HepG2 (cell line): ENCODE measurements around the gene TOM1L2. TPM values are rescaled to one million over a fixed set of nuclear protein-coding genes. Genes with fewer than 3 reads are reported as not detected.

Experiments used
- MIXL1 ChIP-seq: IDR thresholded peaks from 2 replicates; pipeline ENCODE4 v1.6.1; 2016
- PLSCR1 ChIP-seq: sonication (generic); formaldehyde crosslinking; IDR thresholded peaks from 2 replicates; pipeline ENCODE4 v1.5.0; 2020; ENCODE audit warnings: missing genetic modification reagents, mild to moderate bottlenecking, borderline replicate concordance
- SATB2 ChIP-seq: sonication (generic); formaldehyde crosslinking; IDR thresholded peaks from 2 replicates; pipeline ENCODE4 v1.5.0; 2020; ENCODE audit warnings: missing genetic modification reagents
- ZBED4 ChIP-seq: sonication (generic); formaldehyde crosslinking; IDR thresholded peaks from 2 replicates; pipeline ENCODE4 v1.4.0; 2020; ENCODE audit warnings: missing genetic modification reagents, borderline replicate concordance
- ZNF20 ChIP-seq: sonication (generic); formaldehyde crosslinking; IDR thresholded peaks from 2 replicates; pipeline ENCODE4 v1.4.0; 2020; ENCODE audit warnings: mild to moderate bottlenecking, moderate library complexity, missing genetic modification reagents
- ZNF34 ChIP-seq: sonication (generic); formaldehyde crosslinking; IDR thresholded peaks from 2 replicates; pipeline ENCODE4 v1.4.0; 2020; ENCODE audit warnings: mild to moderate bottlenecking, missing genetic modification reagents, borderline replicate concordance
- ZNF644 ChIP-seq: IDR thresholded peaks from 2 replicates; pipeline ENCODE4 v1.6.1; 2016; ENCODE audit warnings: low read depth
- ZNF713 ChIP-seq: sonication (generic); formaldehyde crosslinking; IDR thresholded peaks from 2 replicates; pipeline ENCODE4 v1.4.0; 2020; ENCODE audit warnings: mild to moderate bottlenecking, missing genetic modification reagents
- polyA plus RNA-seq, 8 experiments: library from polyadenylated mRNA; depleted of rRNA in 3 of 8; stranded (reverse) in 7 of 8; unstranded in 1 of 8; fragments of >200 nt; fragmentation: Illumina TruSeq in 4 of 8; extraction: Trizol in 4 of 8; gene quantifications; 2 replicates each; pipeline versions ENCODE4 v1.2.1 to v1.2.3, GENCODE V29; 2011 to 2016; ENCODE audit warnings: low read depth in 4 of 8, missing spikeins in 1 of 8, mixed read lengths in 1 of 8; ENCODE audit not compliant: insufficient read depth in 1 of 8
- total RNA-seq, 5 experiments: library from RNA; depleted of rRNA; stranded (reverse); fragments of >200 nt; fragmentation: Illumina TruSeq; extraction: Trizol; gene quantifications; 2 replicates each; pipeline ENCODE4 v1.2.3, GENCODE V29; 2016; ENCODE audit warnings: low read depth in 1 of 5
- TF ChIP-seq, protein P1 (sequence below): sonication (generic); formaldehyde crosslinking; IDR thresholded peaks from 2 replicates; pipeline ENCODE4 v1.4.0; 2020; ENCODE audit warnings: missing genetic modification reagents
- TF ChIP-seq, protein P2 (sequence below): sonication (generic); formaldehyde crosslinking; IDR thresholded peaks from 2 replicates; pipeline ENCODE4 v1.9.0; 2022; ENCODE audit warnings: low read depth, missing genetic modification reagents
- TF ChIP-seq, protein P3 (sequence below): sonication (generic); formaldehyde crosslinking; IDR thresholded peaks from 2 replicates; pipeline ENCODE4 v1.8.1; 2023; ENCODE audit warnings: missing genetic modification reagents, mild to moderate bottlenecking, borderline replicate concordance
- TF ChIP-seq, protein P4 (sequence below): sonication (generic); formaldehyde crosslinking; IDR thresholded peaks from 2 replicates; pipeline ENCODE4 v1.4.0; 2020; ENCODE audit warnings: low read depth, missing genetic modification reagents

The TOM1L2 gene
- total and polyA plus RNA-seq, 2 of the 13 experiments (the other 11 are each of a cell fraction or from before 2014, with no cell fraction given): 4.7 to 7.4 TPM

DNA sequence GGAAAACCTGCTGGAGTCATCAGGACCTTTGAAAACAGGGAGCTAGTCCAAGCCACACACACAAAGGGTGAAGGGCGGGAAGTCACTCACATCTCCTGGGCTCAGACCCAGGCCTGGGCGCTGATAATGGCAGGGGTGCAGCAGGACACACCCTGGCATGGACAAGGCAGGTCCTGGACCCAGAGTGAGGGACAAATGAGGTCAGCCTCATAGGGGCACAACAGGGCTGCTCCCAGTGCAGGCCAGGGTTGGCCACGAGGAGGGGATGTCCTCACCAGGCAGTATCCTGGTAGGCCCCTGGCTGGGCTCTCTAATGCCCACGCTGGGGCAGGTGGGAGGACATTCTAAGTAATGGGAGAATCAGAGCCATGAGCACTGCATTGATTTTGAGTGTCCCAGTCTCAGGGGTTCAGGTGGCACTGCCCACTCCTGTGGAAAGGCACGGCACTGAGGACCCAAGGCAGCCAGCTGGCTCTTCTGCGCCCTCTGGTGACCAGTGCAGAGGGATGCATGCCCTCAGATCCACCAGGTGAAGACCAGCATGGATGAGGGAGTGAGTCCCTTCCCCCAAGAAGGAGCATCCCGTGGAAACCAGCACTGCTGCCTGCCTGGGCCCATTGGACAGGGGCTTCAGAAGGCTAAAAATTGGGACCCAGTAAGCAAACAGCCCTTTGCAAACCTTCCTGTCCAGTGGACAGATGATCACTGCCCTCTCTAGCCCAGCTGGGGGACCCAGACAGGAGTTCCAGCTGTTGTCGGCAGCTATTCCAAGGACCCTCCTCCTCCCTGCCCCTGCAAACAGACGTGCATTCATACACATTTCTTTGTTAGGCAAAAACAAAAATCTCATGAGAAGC, 112.1 kb downstream of the TOM1L2 start (continued):
- TF ChIP-seq, protein P1, sequence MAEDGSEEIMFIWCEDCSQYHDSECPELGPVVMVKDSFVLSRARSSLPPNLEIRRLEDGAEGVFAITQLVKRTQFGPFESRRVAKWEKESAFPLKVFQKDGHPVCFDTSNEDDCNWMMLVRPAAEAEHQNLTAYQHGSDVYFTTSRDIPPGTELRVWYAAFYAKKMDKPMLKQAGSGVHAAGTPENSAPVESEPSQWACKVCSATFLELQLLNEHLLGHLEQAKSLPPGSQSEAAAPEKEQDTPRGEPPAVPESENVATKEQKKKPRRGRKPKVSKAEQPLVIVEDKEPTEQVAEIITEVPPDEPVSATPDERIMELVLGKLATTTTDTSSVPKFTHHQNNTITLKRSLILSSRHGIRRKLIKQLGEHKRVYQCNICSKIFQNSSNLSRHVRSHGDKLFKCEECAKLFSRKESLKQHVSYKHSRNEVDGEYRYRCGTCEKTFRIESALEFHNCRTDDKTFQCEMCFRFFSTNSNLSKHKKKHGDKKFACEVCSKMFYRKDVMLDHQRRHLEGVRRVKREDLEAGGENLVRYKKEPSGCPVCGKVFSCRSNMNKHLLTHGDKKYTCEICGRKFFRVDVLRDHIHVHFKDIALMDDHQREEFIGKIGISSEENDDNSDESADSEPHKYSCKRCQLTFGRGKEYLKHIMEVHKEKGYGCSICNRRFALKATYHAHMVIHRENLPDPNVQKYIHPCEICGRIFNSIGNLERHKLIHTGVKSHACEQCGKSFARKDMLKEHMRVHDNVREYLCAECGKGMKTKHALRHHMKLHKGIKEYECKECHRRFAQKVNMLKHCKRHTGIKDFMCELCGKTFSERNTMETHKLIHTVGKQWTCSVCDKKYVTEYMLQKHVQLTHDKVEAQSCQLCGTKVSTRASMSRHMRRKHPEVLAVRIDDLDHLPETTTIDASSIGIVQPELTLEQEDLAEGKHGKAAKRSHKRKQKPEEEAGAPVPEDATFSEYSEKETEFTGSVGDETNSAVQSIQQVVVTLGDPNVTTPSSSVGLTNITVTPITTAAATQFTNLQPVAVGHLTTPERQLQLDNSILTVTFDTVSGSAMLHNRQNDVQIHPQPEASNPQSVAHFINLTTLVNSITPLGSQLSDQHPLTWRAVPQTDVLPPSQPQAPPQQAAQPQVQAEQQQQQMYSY (CRISPR knock-in tag): no peak
- TF ChIP-seq ZBED4 (no peak), ZNF713 (no peak), SATB2 (CRISPR knock-in tag) (no peak), ZNF644 (no peak), PLSCR1 (no peak), ZNF34 (CRISPR knock-in tag) (no peak), MIXL1 (no peak), ZNF20 (no peak)
- TF ChIP-seq, protein P2, sequence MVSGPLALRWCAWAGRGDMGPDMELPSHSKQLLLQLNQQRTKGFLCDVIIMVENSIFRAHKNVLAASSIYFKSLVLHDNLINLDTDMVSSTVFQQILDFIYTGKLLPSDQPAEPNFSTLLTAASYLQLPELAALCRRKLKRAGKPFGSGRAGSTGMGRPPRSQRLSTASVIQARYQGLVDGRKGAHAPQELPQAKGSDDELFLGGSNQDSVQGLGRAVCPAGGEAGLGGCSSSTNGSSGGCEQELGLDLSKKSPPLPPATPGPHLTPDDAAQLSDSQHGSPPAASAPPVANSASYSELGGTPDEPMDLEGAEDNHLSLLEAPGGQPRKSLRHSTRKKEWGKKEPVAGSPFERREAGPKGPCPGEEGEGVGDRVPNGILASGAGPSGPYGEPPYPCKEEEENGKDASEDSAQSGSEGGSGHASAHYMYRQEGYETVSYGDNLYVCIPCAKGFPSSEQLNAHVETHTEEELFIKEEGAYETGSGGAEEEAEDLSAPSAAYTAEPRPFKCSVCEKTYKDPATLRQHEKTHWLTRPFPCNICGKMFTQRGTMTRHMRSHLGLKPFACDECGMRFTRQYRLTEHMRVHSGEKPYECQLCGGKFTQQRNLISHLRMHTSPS (CRISPR knock-in tag): peak; percentile 75; the same call in 1 of the 2 replicates
- TF ChIP-seq, protein P3, sequence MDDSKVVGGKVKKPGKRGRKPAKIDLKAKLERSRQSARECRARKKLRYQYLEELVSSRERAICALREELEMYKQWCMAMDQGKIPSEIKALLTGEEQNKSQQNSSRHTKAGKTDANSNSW (CRISPR knock-in tag): no peak
- TF ChIP-seq, protein P4, sequence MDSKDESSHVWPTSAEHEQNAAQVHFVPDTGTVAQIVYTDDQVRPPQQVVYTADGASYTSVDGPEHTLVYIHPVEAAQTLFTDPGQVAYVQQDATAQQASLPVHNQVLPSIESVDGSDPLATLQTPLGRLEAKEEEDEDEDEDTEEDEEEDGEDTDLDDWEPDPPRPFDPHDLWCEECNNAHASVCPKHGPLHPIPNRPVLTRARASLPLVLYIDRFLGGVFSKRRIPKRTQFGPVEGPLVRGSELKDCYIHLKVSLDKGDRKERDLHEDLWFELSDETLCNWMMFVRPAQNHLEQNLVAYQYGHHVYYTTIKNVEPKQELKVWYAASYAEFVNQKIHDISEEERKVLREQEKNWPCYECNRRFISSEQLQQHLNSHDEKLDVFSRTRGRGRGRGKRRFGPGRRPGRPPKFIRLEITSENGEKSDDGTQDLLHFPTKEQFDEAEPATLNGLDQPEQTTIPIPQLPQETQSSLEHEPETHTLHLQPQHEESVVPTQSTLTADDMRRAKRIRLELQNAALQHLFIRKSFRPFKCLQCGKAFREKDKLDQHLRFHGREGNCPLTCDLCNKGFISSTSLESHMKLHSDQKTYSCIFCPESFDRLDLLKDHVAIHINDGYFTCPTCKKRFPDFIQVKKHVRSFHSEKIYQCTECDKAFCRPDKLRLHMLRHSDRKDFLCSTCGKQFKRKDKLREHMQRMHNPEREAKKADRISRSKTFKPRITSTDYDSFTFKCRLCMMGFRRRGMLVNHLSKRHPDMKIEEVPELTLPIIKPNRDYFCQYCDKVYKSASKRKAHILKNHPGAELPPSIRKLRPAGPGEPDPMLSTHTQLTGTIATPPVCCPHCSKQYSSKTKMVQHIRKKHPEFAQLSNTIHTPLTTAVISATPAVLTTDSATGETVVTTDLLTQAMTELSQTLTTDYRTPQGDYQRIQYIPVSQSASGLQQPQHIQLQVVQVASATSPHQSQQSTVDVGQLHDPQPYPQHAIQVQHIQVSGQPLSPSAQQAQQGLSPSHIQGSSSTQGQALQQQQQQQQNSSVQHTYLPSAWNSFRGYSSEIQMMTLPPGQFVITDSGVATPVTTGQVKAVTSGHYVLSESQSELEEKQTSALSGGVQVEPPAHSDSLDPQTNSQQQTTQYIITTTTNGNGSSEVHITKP (CRISPR knock-in tag): no peak
